ENCODE data around the gene SNTA1. TPM values are rescaled to one million over a fixed set of nuclear protein-coding genes. Genes with fewer than 3 reads are reported as not detected.

SNTA1 gene
- total RNA-seq, 1 experiment from 2014 or later, result 14.6 TPM

- no peaks in the 10 kb centered on the region for H3K79me2 ChIP-seq (ENCODE audit: insufficient read depth, low read length)
- H3K9me2 ChIP-seq (ENCODE audit: insufficient read depth), result no peaks in the 10 kb centered on the region
- no peaks in the 10 kb centered on the region for H3K27me3 ChIP-seq (ENCODE audit: insufficient read depth, low read length)
- no peak overlapping the region for H2AFZ ChIP-seq (ENCODE audit: low read depth, low read length, poor library complexity, severe bottlenecking)
- no peak overlapping the region for H3K9ac ChIP-seq (ENCODE audit: low read length)
- ChIA-PET RAD21 (ENCODE audit: low non-redundant PET in 1 of 2, low total read pairs in 2 of 2, uncharacterized antibody in 2 of 2, unreplicated experiment in 2 of 2) (no interaction called here), CTCF (interaction anchor here (0.6 to 1.0 kb wide), 3 partner anchors 9 to 282 kb away, joined by 3 to 4 read pairs (median 4); no protein-coding TSS in a partner anchor), POLR2A (interaction anchor here (0.5 kb wide), 1 partner anchor 13 kb away, joined by 3 read pairs; no protein-coding TSS in a partner anchor)
- H3K27ac ChIP-seq (ENCODE audit: low read depth, low read length), result no peak overlapping the region
- intact Hi-C loops (cut with micrococcal nuclease), result no loop called here
- BruUV-seq (replicated peaks), result no TSS peak
- ATAC-seq (no peak), DNase-seq (ENCODE audit: low read depth, low spot score) (no peak)
- no peak for TF ChIP-seq SRF (IDR thresholded peaks at IDR 0.05; ENCODE audit: low read depth)
- no peak for TF ChIP-seq POLR2A (IDR thresholded peaks at IDR 0.05; ENCODE audit: borderline replicate concordance, extremely low read depth, insufficient read depth, insufficient read length)
- TF ChIP-seq EGR1 (IDR thresholded peaks at IDR 0.05; ENCODE audit: low read depth), result no peak
- TF ChIP-seq ATF3 (IDR thresholded peaks at IDR 0.05), result no peak
- TF ChIP-seq RAD21 (IDR thresholded peaks at IDR 0.05; ENCODE audit: low read depth), result no peak
- TF ChIP-seq ELF1 (IDR thresholded peaks at IDR 0.05; ENCODE audit: borderline replicate concordance, low read depth), result no peak
- TF ChIP-seq JUND (IDR thresholded peaks at IDR 0.05), result no peak
- no peak for TF ChIP-seq CTCF (IDR thresholded peaks at IDR 0.05 in 2 of 3, conservative IDR thresholded peaks at IDR 0.05 in 1 of 3; ENCODE audit: borderline replicate concordance in 1 of 3, insufficient read depth in 1 of 3, low read depth in 2 of 3, low read length in 2 of 3)
- no peak overlapping the region for H3K4me3 ChIP-seq (replicated peaks in 1 of 2; ENCODE audit: low read depth in 1 of 2, low read length in 2 of 2)
- no peak overlapping the region for H3K4me2 ChIP-seq (ENCODE audit: low read length)
- H3K9me3 ChIP-seq (ENCODE audit: control insufficient read depth in 1 of 2, insufficient read depth in 1 of 2, low read depth in 1 of 2, low read length in 2 of 2), result no peaks in the 10 kb centered on the region
- H4K20me1 ChIP-seq (ENCODE audit: insufficient read depth), result no peaks in the 10 kb centered on the region
- H3K36me3 ChIP-seq (ENCODE audit: control insufficient read depth in 1 of 2, insufficient read depth in 2 of 2, low read length in 2 of 2), result no peaks in the 10 kb centered on the region
- H3K4me1 ChIP-seq (ENCODE audit: control insufficient read depth in 1 of 2, insufficient read depth in 2 of 2, low read length in 2 of 2), result no peaks in the 10 kb centered on the region
Measured at GRCh38 chr20:33470457-33470856, 26.9 kb upstream of the SNTA1 start.

GRCh38 chr20:33466303-33466646 lies 22.7 kb upstream of the SNTA1 start:
- Histone ChIP-seq H3K9me2 (ENCODE audit: insufficient read depth) (no peaks in the 10 kb centered on the region), H4K20me1 (ENCODE audit: insufficient read depth) (no peaks in the 10 kb centered on the region), H3K4me2 (ENCODE audit: low read length) (no peak overlapping the region), H3K79me2 (ENCODE audit: insufficient read depth, low read length) (no peaks in the 10 kb centered on the region), H3K4me1 (ENCODE audit: control insufficient read depth in 1 of 2, insufficient read depth in 2 of 2, low read length in 2 of 2) (no peaks in the 10 kb centered on the region), H3K9me3 (ENCODE audit: control insufficient read depth in 1 of 2, insufficient read depth in 1 of 2, low read depth in 1 of 2, low read length in 2 of 2) (no peaks in the 10 kb centered on the region), H3K27ac (ENCODE audit: low read depth, low read length) (no peak overlapping the region), H3K27me3 (ENCODE audit: insufficient read depth, low read length) (no peaks in the 10 kb centered on the region), H3K36me3 (ENCODE audit: control insufficient read depth in 1 of 2, insufficient read depth in 2 of 2, low read length in 2 of 2) (no peaks in the 10 kb centered on the region), H3K9ac (ENCODE audit: low read length) (no peak overlapping the region), H2AFZ (ENCODE audit: low read depth, low read length, poor library complexity, severe bottlenecking) (no peak overlapping the region), H3K4me3 (replicated peaks in 1 of 2; ENCODE audit: low read depth in 1 of 2, low read length in 2 of 2) (no peak overlapping the region)
- ChIA-PET POLR2A (no interaction called here), CTCF (interaction anchor here (1.0 kb wide), 1 partner anchor 9 kb away, joined by 3 read pairs; no protein-coding TSS in a partner anchor), RAD21 (ENCODE audit: low non-redundant PET in 1 of 2, low total read pairs in 2 of 2, uncharacterized antibody in 2 of 2, unreplicated experiment in 2 of 2) (no interaction called here)
- intact Hi-C loops (cut with micrococcal nuclease), result no loop called here
- ATAC-seq (no peak), DNase-seq (ENCODE audit: low read depth, low spot score) (no peak)
- no TSS peak for BruUV-seq (replicated peaks)
- TF ChIP-seq ZBTB33 (IDR thresholded peaks at IDR 0.05; ENCODE audit: extremely low read depth, insufficient replicate concordance, low read length) (no peak), REST (IDR thresholded peaks at IDR 0.05; ENCODE audit: low read depth) (no peak), EGR1 (IDR thresholded peaks at IDR 0.05; ENCODE audit: low read depth) (no peak), MAX (IDR thresholded peaks at IDR 0.05) (no peak), CBX3 (IDR thresholded peaks at IDR 0.05; ENCODE audit: low read depth) (no peak), ELF1 (IDR thresholded peaks at IDR 0.05; ENCODE audit: borderline replicate concordance, low read depth) (no peak), POLR2A (IDR thresholded peaks at IDR 0.05; ENCODE audit: borderline replicate concordance, extremely low read depth, insufficient read depth, insufficient read length) (no peak)

All from HCT116 (cell line).